Stimulated activated naive B cell treated with anti-CD40 and anti-IgM and Interleukin-4, amounts not matched to agents 10 μg/mL and 1 μg/mL and 100 μg/mL, for 72 hours (primary cell): ENCODE measurements around the gene HCRTR1.

Source experiments
- ATAC-seq, 2 donors: fragments of 150-1000 bp; cut with Tn5 transposase; replicated peaks; 2 replicates each; pipeline ENCODE4 v1.10.0; 2021; ENCODE audit warnings: moderate library complexity in 1 of 2
- DNase-seq: peaks from one replicate; pipeline ENCODE4 v3.0.0; 2021
- H3K27ac Mint-ChIP-seq: one replicate; pipeline ENCODE4 v1.8.0; 2022; ENCODE audit warnings: mild to moderate bottlenecking, mixed read lengths
- H3K27me3 Mint-ChIP-seq, 2 donors: one replicate each; pipeline ENCODE4 v1.8.0; 2022; ENCODE audit warnings: mixed read lengths in 2 of 2
- H3K36me3 Mint-ChIP-seq, 2 donors: one replicate each; pipeline ENCODE4 v1.8.0; 2022; ENCODE audit warnings: mixed read lengths in 2 of 2, mild to moderate bottlenecking in 1 of 2
- H3K4me1 Mint-ChIP-seq, 2 donors: one replicate each; pipeline ENCODE4 v1.8.0; 2022; ENCODE audit warnings: mixed read lengths in 2 of 2, mild to moderate bottlenecking in 1 of 2
- H3K4me3 Mint-ChIP-seq, 2 donors: one replicate each; pipeline ENCODE4 v1.8.0; 2022; ENCODE audit warnings: mild to moderate bottlenecking in 2 of 2, mixed read lengths in 2 of 2, moderate library complexity in 1 of 2
- H3K9me3 Mint-ChIP-seq, 2 donors: one replicate each; pipeline ENCODE4 v1.8.0; 2022; ENCODE audit warnings: mixed read lengths in 2 of 2, mild to moderate bottlenecking in 1 of 2

The HCRTR1 gene

GRCh38 chr1:31674626-31675025 is 57.1 kb downstream of the HCRTR1 start:
- ATAC-seq = no peak
- H3K9me3 Mint-ChIP-seq = no peaks in the 10 kb centered on the region
- no peak for DNase-seq
- no peaks in the 10 kb centered on the region for H3K36me3 Mint-ChIP-seq
- H3K27me3 Mint-ChIP-seq = peaks cover 33 to 39% of the 10 kb centered on the region in 2 donors
- peaks cover 7 to 9% of the 10 kb centered on the region in 2 donors for H3K4me1 Mint-ChIP-seq
- H3K27ac Mint-ChIP-seq = peak overlapping the region; percentile 66
- H3K4me3 Mint-ChIP-seq = no peak overlapping the region

- ATAC-seq (no peak), DNase-seq (no peak)
- Mint-ChIP-seq H3K4me3 (no peak overlapping the region), H3K27me3 (peaks cover 29 to 34% of the 10 kb centered on the region in 2 donors), H3K9me3 (no peaks in the 10 kb centered on the region), H3K27ac (no peak overlapping the region), H3K4me1 (peaks cover 3 to 4% of the 10 kb centered on the region in 2 donors), H3K36me3 (no peaks in the 10 kb centered on the region)
Observed at GRCh38 chr1:31675161-31675560, 57.7 kb downstream of the HCRTR1 start.

- no peaks in the 10 kb centered on the region for H3K4me1 Mint-ChIP-seq
- ATAC-seq = no peak
- no peaks in the 10 kb centered on the region for H3K36me3 Mint-ChIP-seq
- H3K27me3 Mint-ChIP-seq = peaks cover 30 to 34% of the 10 kb centered on the region in 2 donors
- no peak overlapping the region for H3K4me3 Mint-ChIP-seq
- H3K27ac Mint-ChIP-seq = no peak overlapping the region
- DNase-seq = no peak
- H3K9me3 Mint-ChIP-seq = no peaks in the 10 kb centered on the region
Observed at GRCh38 chr1:31675756-31676155, 58.3 kb downstream of the HCRTR1 start.
